Measurements from ENCODE around the gene PIP5K1C.

The PIP5K1C gene

GRCh38 chr19:3661284-3662238, 38.7 kb downstream of the PIP5K1C start:
- no peak overlapping the region for H3K4me3 Mint-ChIP-seq
- peaks cover 3 to 7% of the 10 kb centered on the region in 2 donors for H3K4me1 Mint-ChIP-seq (ENCODE audit: low read depth in 2 of 2)
- no peak for ATAC-seq (replicated peaks)

GRCh38 chr19:3660493-3661219, 39.6 kb downstream of the PIP5K1C start:
- H3K9me3 Mint-ChIP-seq: no peaks in the 10 kb centered on the region

More at GRCh38 chr19:3661284-3662238, 38.7 kb downstream of the PIP5K1C start:
- H3K36me3 Mint-ChIP-seq (ENCODE audit: insufficient read depth): peaks cover 14% of the 10 kb centered on the region
- H3K9me3 Mint-ChIP-seq: no peaks in the 10 kb centered on the region
- H3K27ac Mint-ChIP-seq: no peak overlapping the region
- no peaks in the 10 kb centered on the region for H3K27me3 Mint-ChIP-seq
- DNase-seq: no peak

GRCh38 chr19:3659746-3660112, 40.5 kb downstream of the PIP5K1C start:
- H3K4me3 Mint-ChIP-seq: no peak overlapping the region
- no peak for DNase-seq
- no peaks in the 10 kb centered on the region for H3K9me3 Mint-ChIP-seq
- no peaks in the 10 kb centered on the region for H3K27me3 Mint-ChIP-seq
- H3K4me1 Mint-ChIP-seq (ENCODE audit: low read depth in 2 of 2): no peaks in the 10 kb centered on the region
- no peak for ATAC-seq (replicated peaks)
- no peak overlapping the region for H3K27ac Mint-ChIP-seq
- peaks cover 14% of the 10 kb centered on the region for H3K36me3 Mint-ChIP-seq (ENCODE audit: insufficient read depth)

More at GRCh38 chr19:3660493-3661219, 39.6 kb downstream of the PIP5K1C start:
- DNase-seq (no peak), ATAC-seq (replicated peaks) (no peak)
- Mint-ChIP-seq H3K36me3 (ENCODE audit: insufficient read depth) (peaks cover 14% of the 10 kb centered on the region), H3K27ac (no peak overlapping the region), H3K27me3 (no peaks in the 10 kb centered on the region), H3K4me3 (no peak overlapping the region), H3K4me1 (ENCODE audit: low read depth in 2 of 2) (no peaks in the 10 kb centered on the region)

GRCh38 chr19:3658870-3659745, 41.2 kb downstream of the PIP5K1C start:
- no peaks in the 10 kb centered on the region for H3K9me3 Mint-ChIP-seq
- no peak for ATAC-seq (replicated peaks)
- H3K36me3 Mint-ChIP-seq (ENCODE audit: insufficient read depth): peaks cover 14% of the 10 kb centered on the region
- H3K4me3 Mint-ChIP-seq: no peak overlapping the region
- no peak overlapping the region for H3K27ac Mint-ChIP-seq
- no peaks in the 10 kb centered on the region for H3K4me1 Mint-ChIP-seq (ENCODE audit: low read depth in 2 of 2)
- DNase-seq: no peak
- no peaks in the 10 kb centered on the region for H3K27me3 Mint-ChIP-seq

GRCh38 chr19:3658004-3658869, 42.0 kb downstream of the PIP5K1C start:
- no peaks in the 10 kb centered on the region for H3K27me3 Mint-ChIP-seq
- no peak overlapping the region for H3K4me3 Mint-ChIP-seq
- no peaks in the 10 kb centered on the region for H3K9me3 Mint-ChIP-seq
- H3K36me3 Mint-ChIP-seq (ENCODE audit: insufficient read depth): peaks cover 14% of the 10 kb centered on the region
- ATAC-seq (replicated peaks): no peak
- no peaks in the 10 kb centered on the region for H3K4me1 Mint-ChIP-seq (ENCODE audit: low read depth in 2 of 2)
- no peak overlapping the region for H3K27ac Mint-ChIP-seq
- DNase-seq: no peak

GRCh38 chr19:3657395-3657769, 42.9 kb downstream of the PIP5K1C start:
- Mint-ChIP-seq H3K36me3 (ENCODE audit: insufficient read depth) (peaks cover 13% of the 10 kb centered on the region), H3K27me3 (no peaks in the 10 kb centered on the region), H3K4me3 (no peak overlapping the region), H3K27ac (no peak overlapping the region), H3K4me1 (ENCODE audit: low read depth in 2 of 2) (no peaks in the 10 kb centered on the region), H3K9me3 (no peaks in the 10 kb centered on the region)
- DNase-seq (no peak), ATAC-seq (replicated peaks) (no peak)

GRCh38 chr19:3656747-3657394, 43.4 kb downstream of the PIP5K1C start:
- no peak for DNase-seq
- Mint-ChIP-seq H3K4me3 (no peak overlapping the region), H3K36me3 (ENCODE audit: insufficient read depth) (peaks cover 18% of the 10 kb centered on the region), H3K9me3 (no peaks in the 10 kb centered on the region), H3K27me3 (no peaks in the 10 kb centered on the region), H3K27ac (no peak overlapping the region), H3K4me1 (ENCODE audit: low read depth in 2 of 2) (no peaks in the 10 kb centered on the region)
- ATAC-seq (replicated peaks): no peak

GRCh38 chr19:3656073-3656746, 44.1 kb downstream of the PIP5K1C start:
- no peak overlapping the region for H3K27ac Mint-ChIP-seq
- no peaks in the 10 kb centered on the region for H3K9me3 Mint-ChIP-seq
- peaks cover 22% of the 10 kb centered on the region for H3K36me3 Mint-ChIP-seq (ENCODE audit: insufficient read depth)
- ATAC-seq (replicated peaks) (no peak), DNase-seq (no peak)
- H3K4me3 Mint-ChIP-seq: no peak overlapping the region
- H3K27me3 Mint-ChIP-seq: no peaks in the 10 kb centered on the region
- H3K4me1 Mint-ChIP-seq (ENCODE audit: low read depth in 2 of 2): no peaks in the 10 kb centered on the region

- Mint-ChIP-seq H3K4me3 (no peak overlapping the region), H3K27me3 (no peaks in the 10 kb centered on the region), H3K9me3 (no peaks in the 10 kb centered on the region), H3K27ac (no peak overlapping the region), H3K36me3 (ENCODE audit: insufficient read depth) (peaks cover 29% of the 10 kb centered on the region), H3K4me1 (ENCODE audit: low read depth in 2 of 2) (peaks cover 0 to 1% of the 10 kb centered on the region in 2 donors)
- DNase-seq (no peak), ATAC-seq (replicated peaks) (no peak)
Measured at GRCh38 chr19:3655402-3656072, 44.7 kb downstream of the PIP5K1C start.

- H3K4me1 Mint-ChIP-seq (ENCODE audit: low read depth in 2 of 2): peaks cover 0 to 1% of the 10 kb centered on the region in 2 donors
- H3K9me3 Mint-ChIP-seq: no peaks in the 10 kb centered on the region
- DNase-seq (no peak), ATAC-seq (replicated peaks) (no peak)
- H3K27ac Mint-ChIP-seq: no peak overlapping the region
- no peaks in the 10 kb centered on the region for H3K27me3 Mint-ChIP-seq
- H3K36me3 Mint-ChIP-seq (ENCODE audit: insufficient read depth): peaks cover 32% of the 10 kb centered on the region
- no peak overlapping the region for H3K4me3 Mint-ChIP-seq
Measured at GRCh38 chr19:3653865-3654513, 46.3 kb downstream of the PIP5K1C start.

Data from effector memory CD8-positive, alpha-beta T cell (primary cell).